Measurements from ENCODE around the gene ARL3.
A peak's percentile ranks its signal among the peaks of the same experiment; 100 is the strongest.

ARL3 gene

DNA sequence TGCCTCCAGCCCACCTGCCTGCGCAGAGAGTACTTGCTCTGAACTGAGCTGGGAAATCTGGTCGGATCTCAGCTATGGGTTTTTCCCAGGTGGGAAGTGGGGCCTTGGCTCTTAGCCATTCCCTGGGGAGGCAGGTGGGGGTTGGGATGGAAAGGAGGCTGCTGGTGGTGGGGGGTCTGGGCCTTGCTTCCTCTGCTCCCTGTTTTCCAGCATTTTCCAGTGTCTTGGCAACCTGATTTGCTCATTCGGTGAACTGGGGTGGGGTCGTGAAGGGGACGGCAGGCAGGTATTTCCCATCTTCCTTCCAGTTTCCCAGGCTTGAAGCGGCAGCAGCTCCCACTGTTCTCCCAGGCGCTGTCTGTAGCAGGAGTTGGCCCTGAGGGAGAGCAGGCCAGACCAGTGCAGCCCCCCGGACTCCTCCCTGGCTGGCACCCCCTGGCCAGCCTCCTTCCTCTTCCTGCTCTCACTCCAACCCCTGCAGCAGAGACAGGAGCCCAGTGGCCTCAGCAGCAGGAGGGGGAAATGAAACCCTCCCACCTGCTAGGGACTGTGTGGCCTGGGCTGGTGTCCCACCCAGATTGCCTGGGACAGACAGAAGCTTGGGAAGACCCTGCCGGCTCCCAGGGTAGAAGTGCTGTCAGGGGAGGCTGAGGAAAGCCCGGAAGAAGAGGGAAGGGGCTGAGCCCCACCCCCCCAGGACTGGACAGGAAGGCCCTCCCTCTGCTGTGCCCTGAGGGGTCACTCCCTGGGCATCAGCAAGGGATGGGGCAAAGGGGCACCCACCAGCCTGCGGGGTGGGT, 63.3 kb downstream of the ARL3 start:
- H4K20me1 ChIP-seq (ENCODE audit: low read depth, low read length): no peaks in the 10 kb centered on the region

DNA sequence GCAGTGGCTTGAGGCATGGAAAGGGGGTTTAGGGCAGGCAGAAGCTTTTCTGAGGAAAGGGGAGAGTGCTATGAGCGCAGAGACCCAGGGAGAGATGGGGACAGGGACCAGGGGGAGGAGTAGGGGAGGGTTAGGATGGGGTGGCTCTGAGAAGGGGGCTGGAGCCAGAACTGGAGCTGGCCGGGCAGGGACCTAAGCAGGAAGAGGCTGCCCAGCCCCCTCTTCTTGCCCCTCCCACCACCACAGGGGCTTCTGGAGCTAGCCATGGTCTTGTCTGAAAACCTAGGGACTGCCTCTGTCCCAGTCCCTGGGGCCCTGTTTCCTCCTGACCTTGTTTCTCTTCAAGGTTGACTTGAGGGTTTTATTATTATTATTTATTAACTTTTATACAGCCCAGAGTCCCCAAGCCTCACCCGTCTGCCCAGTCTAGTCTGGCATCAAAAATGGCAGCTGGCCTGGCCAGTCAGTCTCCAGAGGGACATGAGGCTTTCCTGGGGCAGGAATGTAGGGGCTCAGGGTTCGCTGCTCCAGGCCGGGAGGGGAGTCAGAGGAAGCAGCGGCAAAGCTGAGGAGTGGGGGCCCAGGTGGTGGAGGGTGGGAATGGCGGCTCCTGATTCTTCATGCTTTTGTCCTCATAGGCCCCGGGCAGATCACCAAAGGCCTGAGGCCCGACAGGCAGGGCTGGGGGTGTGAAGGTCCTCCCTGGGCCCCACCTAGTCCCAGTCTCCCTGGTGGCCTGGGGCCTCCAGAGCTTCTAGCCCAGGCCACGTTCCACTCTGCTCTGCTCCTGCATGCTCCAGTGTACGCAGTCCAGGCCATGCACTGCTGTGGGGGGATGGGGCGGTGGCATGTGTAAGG, 64.2 kb downstream of the ARL3 start:
- Histone ChIP-seq H3F3A (ENCODE audit: insufficient read depth) (peaks cover 16% of the 10 kb centered on the region; the same call in 1 of the 2 replicates), H4K20me1 (ENCODE audit: low read depth, low read length) (no peaks in the 10 kb centered on the region), H3K27ac (ENCODE audit: low read depth, low read length) (no peak overlapping the region), H3K9ac (ENCODE audit: low read length) (no peak overlapping the region), H3K4me3 (ENCODE audit: insufficient read depth, low read length, poor library complexity, severe bottlenecking) (no peak overlapping the region), H3K4me2 (ENCODE audit: low read depth, low read length, poor library complexity, severe bottlenecking) (no peak overlapping the region), H3K27me3 (ENCODE audit: low read length) (no peaks in the 10 kb centered on the region), H3K9me3 (ENCODE audit: insufficient read depth, low read length) (no peaks in the 10 kb centered on the region), H3K36me3 (ENCODE audit: low read length) (no peaks in the 10 kb centered on the region), H3K9me2 (replicated peaks; ENCODE audit: insufficient read depth, low read length) (no peaks in the 10 kb centered on the region), H2AFZ (ENCODE audit: low read depth, low read length, severe bottlenecking) (no peak overlapping the region), H3K79me2 (ENCODE audit: insufficient read depth, low read length) (peaks cover 47% of the 10 kb centered on the region)
- TF ChIP-seq EZH2phosphoT487 (conservative IDR thresholded peaks at IDR 0.05; ENCODE audit: low read length): no peak
- TF ChIP-seq, protein P1, sequence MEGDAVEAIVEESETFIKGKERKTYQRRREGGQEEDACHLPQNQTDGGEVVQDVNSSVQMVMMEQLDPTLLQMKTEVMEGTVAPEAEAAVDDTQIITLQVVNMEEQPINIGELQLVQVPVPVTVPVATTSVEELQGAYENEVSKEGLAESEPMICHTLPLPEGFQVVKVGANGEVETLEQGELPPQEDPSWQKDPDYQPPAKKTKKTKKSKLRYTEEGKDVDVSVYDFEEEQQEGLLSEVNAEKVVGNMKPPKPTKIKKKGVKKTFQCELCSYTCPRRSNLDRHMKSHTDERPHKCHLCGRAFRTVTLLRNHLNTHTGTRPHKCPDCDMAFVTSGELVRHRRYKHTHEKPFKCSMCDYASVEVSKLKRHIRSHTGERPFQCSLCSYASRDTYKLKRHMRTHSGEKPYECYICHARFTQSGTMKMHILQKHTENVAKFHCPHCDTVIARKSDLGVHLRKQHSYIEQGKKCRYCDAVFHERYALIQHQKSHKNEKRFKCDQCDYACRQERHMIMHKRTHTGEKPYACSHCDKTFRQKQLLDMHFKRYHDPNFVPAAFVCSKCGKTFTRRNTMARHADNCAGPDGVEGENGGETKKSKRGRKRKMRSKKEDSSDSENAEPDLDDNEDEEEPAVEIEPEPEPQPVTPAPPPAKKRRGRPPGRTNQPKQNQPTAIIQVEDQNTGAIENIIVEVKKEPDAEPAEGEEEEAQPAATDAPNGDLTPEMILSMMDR (IDR thresholded peaks at IDR 0.05; ENCODE audit: insufficient read depth, low read length, poor library complexity, severe bottlenecking): no peak

More for the DNA sequence above, 63.3 kb downstream of the ARL3 start:
- no peak overlapping the region for H3K4me3 ChIP-seq (ENCODE audit: insufficient read depth, low read length, poor library complexity, severe bottlenecking)
- H2AFZ ChIP-seq (ENCODE audit: low read depth, low read length, severe bottlenecking): no peak overlapping the region
- H3K27ac ChIP-seq (ENCODE audit: low read depth, low read length): no peak overlapping the region
- no peak for TF ChIP-seq EZH2phosphoT487 (conservative IDR thresholded peaks at IDR 0.05; ENCODE audit: low read length)
- TF ChIP-seq, protein P1 (IDR thresholded peaks at IDR 0.05; ENCODE audit: insufficient read depth, low read length, poor library complexity, severe bottlenecking): no peak
- no peaks in the 10 kb centered on the region for H3K9me3 ChIP-seq (ENCODE audit: insufficient read depth, low read length)
- no peak overlapping the region for H3K9ac ChIP-seq (ENCODE audit: low read length)
- H3K4me2 ChIP-seq (ENCODE audit: low read depth, low read length, poor library complexity, severe bottlenecking): no peak overlapping the region
- H3K79me2 ChIP-seq (ENCODE audit: insufficient read depth, low read length): peaks cover 47% of the 10 kb centered on the region
- H3F3A ChIP-seq (ENCODE audit: insufficient read depth): peaks cover 8% of the 10 kb centered on the region; the same call in 1 of the 2 replicates
- no peaks in the 10 kb centered on the region for H3K36me3 ChIP-seq (ENCODE audit: low read length)
- H3K9me2 ChIP-seq (replicated peaks; ENCODE audit: insufficient read depth, low read length): no peaks in the 10 kb centered on the region
- H3K27me3 ChIP-seq (ENCODE audit: low read length): no peaks in the 10 kb centered on the region

DNA sequence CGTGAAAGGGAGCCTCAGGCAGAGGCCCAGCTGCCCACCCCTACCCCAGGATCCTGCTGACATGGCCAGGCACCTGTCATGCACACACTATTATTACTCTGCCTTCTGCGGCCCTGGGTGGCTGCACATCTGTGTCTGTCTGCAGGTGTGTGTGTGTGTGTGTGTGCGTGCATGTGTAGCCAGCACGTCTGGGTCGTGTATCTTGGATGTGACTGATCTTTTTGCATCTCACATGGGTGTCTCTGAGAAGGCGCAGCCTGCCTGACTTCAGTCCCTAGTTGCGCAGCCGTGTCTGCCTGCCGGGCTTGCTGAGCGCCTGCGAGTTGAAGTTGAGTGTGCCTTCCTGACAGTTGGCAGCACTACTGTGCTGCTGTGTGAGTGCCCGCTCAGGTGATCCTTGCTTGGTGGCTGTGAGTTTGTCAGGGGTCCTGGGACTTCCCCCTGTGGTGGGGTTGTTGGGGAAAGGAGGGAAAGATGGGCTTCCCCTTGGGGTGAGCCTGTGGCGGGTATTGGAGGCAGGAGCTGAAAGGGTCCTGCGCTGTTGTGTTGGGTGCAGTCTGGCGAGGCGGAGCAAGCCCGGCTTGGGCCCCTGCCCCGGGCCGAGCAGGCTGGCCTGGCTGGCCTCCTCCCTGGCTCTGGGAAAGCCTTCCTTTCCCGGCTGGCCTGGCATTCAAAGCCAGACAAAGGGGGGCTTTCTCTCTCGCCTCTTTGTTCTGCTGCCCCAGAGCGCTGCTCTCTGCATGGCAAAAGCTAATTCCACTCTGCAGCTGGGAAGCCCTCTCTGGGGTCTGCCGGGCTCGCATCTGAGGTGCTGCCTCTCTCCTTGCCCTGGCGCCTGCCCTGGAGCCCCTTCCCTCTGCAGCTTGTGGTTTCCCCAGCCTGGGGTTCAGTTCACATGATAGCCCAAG, 65.1 kb downstream of the ARL3 start:
- Histone ChIP-seq H3K27ac (ENCODE audit: low read depth, low read length) (no peak overlapping the region; the same call in 1 of the 2 replicates), H4K20me1 (ENCODE audit: low read depth, low read length) (no peaks in the 10 kb centered on the region), H3K4me2 (ENCODE audit: low read depth, low read length, poor library complexity, severe bottlenecking) (peak overlapping the region; percentile 2), H3K27me3 (ENCODE audit: low read length) (no peaks in the 10 kb centered on the region), H3K79me2 (ENCODE audit: insufficient read depth, low read length) (peaks cover 47% of the 10 kb centered on the region), H3F3A (ENCODE audit: insufficient read depth) (peaks cover 20% of the 10 kb centered on the region; the same call in 1 of the 2 replicates), H3K9me2 (replicated peaks; ENCODE audit: insufficient read depth, low read length) (no peaks in the 10 kb centered on the region), H3K9me3 (ENCODE audit: insufficient read depth, low read length) (no peaks in the 10 kb centered on the region), H3K4me3 (ENCODE audit: insufficient read depth, low read length, poor library complexity, severe bottlenecking) (no peak overlapping the region), H2AFZ (ENCODE audit: low read depth, low read length, severe bottlenecking) (no peak overlapping the region), H3K36me3 (ENCODE audit: low read length) (no peaks in the 10 kb centered on the region), H3K9ac (ENCODE audit: low read length) (no peak overlapping the region)
- TF ChIP-seq, protein P1 (IDR thresholded peaks at IDR 0.05; ENCODE audit: insufficient read depth, low read length, poor library complexity, severe bottlenecking): no peak
- TF ChIP-seq EZH2phosphoT487 (conservative IDR thresholded peaks at IDR 0.05; ENCODE audit: low read length): no peak

Data from SU-DHL-6 (cell line).